Inferior parietal cortex (tissue), 1 donor: ENCODE results near the gene WIF1.

Experiments
- DNase-seq: peaks from one replicate; pipeline ENCODE4 v3.0.0-alpha.2; 2016; ENCODE audit errors: extremely low spot score

Gene WIF1

GRCh38 chr12:65022960-65023359 is 98.1 kb downstream of the WIF1 start:
- no peak for DNase-seq

- no peak for DNase-seq
Observed at GRCh38 chr12:65022421-65022820, 98.7 kb downstream of the WIF1 start.

- DNase-seq = no peak
Observed at GRCh38 chr12:65019696-65020234, 101.3 kb downstream of the WIF1 start.

GRCh38 chr12:65016881-65017650 is 104.0 kb downstream of the WIF1 start:
- DNase-seq = no peak

GRCh38 chr12:65015850-65016249 is 105.3 kb downstream of the WIF1 start:
- no peak for DNase-seq

- DNase-seq = no peak
Observed at GRCh38 chr12:65014504-65015271, 106.4 kb downstream of the WIF1 start.

GRCh38 chr12:65010437-65010836 is 110.7 kb downstream of the WIF1 start:
- DNase-seq = no peak

GRCh38 chr12:65005716-65006115 is 115.4 kb downstream of the WIF1 start:
- no peak for DNase-seq

- no peak for DNase-seq
Observed at GRCh38 chr12:65004270-65004669, 116.8 kb downstream of the WIF1 start.
